GM23338 (cell line): ENCODE measurements around the gene ADAMTSL4. TPM values are rescaled to one million over a fixed set of nuclear protein-coding genes. Genes with fewer than 3 reads are reported as not detected.
A peak's percentile ranks its signal among the peaks of the same experiment; 100 is the strongest.

ENCODE experiments used
- ATAC-seq: fragments of 200-7000 bp; cut with Tn5 transposase; 3 replicates; pipeline ENCODE4 v1.9.1; 2020
- DNase-seq: peaks from one replicate; pipeline ENCODE4 v3.0.0-alpha.2; 2015; ENCODE audit warnings: low spot score
- H2AFZ ChIP-seq: fragments of 200-600 bp; sonication (generic); 2 replicates; pipeline ENCODE4 v1.8.0; 2016; ENCODE audit warnings: antibody characterized with exemption, mild to moderate bottlenecking, moderate library complexity
- H3F3A ChIP-seq: fragments of 200-600 bp; sonication (generic); replicated peaks from 2 replicates; pipeline ENCODE4 v1.8.0; 2017; ENCODE audit warnings: antibody characterized with exemption, mixed run types, low read depth
- H3K27ac ChIP-seq: fragments of 200-600 bp; sonication (generic); 2 replicates; pipeline ENCODE4 v1.6.1; 2016; ENCODE audit warnings: low read depth
- H3K27me3 ChIP-seq: fragments of 200-600 bp; sonication (generic); 2 replicates; pipeline ENCODE4 v1.8.0; 2016; ENCODE audit warnings: mild to moderate bottlenecking, mixed run types, moderate library complexity; ENCODE audit not compliant: insufficient read depth
- H3K36me3 ChIP-seq: fragments of 200-600 bp; sonication (generic); 2 replicates; pipeline ENCODE4 v1.8.0; 2016; ENCODE audit warnings: mild to moderate bottlenecking; ENCODE audit not compliant: insufficient read depth
- H3K4me1 ChIP-seq: fragments of 200-600 bp; sonication (generic); 2 replicates; pipeline ENCODE4 v1.8.0; 2016; ENCODE audit warnings: mild to moderate bottlenecking, moderate library complexity; ENCODE audit not compliant: insufficient read depth
- H3K4me2 ChIP-seq: fragments of 200-600 bp; sonication (generic); 2 replicates; pipeline ENCODE4 v1.7.1; 2017; ENCODE audit warnings: mixed run types
- H3K4me3 ChIP-seq: fragments of 200-600 bp; sonication (generic); 2 replicates; pipeline ENCODE4 v1.6.1; 2016; ENCODE audit warnings: mixed run types
- H3K79me2 ChIP-seq: fragments of 200-600 bp; sonication (generic); replicated peaks from 2 replicates; pipeline ENCODE4 v1.8.0; 2017; ENCODE audit warnings: mild to moderate bottlenecking; ENCODE audit not compliant: insufficient read depth
- H3K9me2 ChIP-seq: fragments of 200-600 bp; sonication (generic); 2 replicates; pipeline ENCODE4 v1.8.0; 2017; ENCODE audit not compliant: insufficient read depth
- H4K20me1 ChIP-seq: fragments of 200-600 bp; sonication (generic); replicated peaks from 2 replicates; pipeline ENCODE4 v1.8.0; 2017; ENCODE audit warnings: mild to moderate bottlenecking; ENCODE audit not compliant: insufficient read depth
- H3K27ac Mint-ChIP-seq: 2 replicates; pipeline ENCODE4 v1.8.0; 2020; ENCODE audit warnings: inconsistent platforms, mild to moderate bottlenecking, moderate library complexity, mixed read lengths
- H3K27me3 Mint-ChIP-seq: 3 replicates; pipeline ENCODE4 v1.8.0; 2022; ENCODE audit warnings: low read depth, mild to moderate bottlenecking, moderate library complexity, mixed read lengths, inconsistent platforms; ENCODE audit not compliant: insufficient read depth, poor library complexity
- H3K36me3 Mint-ChIP-seq: 3 replicates; pipeline ENCODE4 v1.8.0; 2021; ENCODE audit warnings: low read depth, mild to moderate bottlenecking, inconsistent platforms, moderate library complexity, mixed read lengths
- H3K4me1 Mint-ChIP-seq: 3 replicates; pipeline ENCODE4 v1.8.0; 2020; ENCODE audit warnings: mild to moderate bottlenecking, inconsistent platforms, mixed read lengths
- H3K4me3 Mint-ChIP-seq: 3 replicates; pipeline ENCODE4 v1.8.0; 2021; ENCODE audit warnings: moderate library complexity, mild to moderate bottlenecking, inconsistent platforms, mixed read lengths
- H3K9me3 Mint-ChIP-seq: 3 replicates; pipeline ENCODE4 v1.8.0; 2020; ENCODE audit warnings: moderate library complexity, mild to moderate bottlenecking, inconsistent platforms, mixed read lengths
- CREB1 ChIP-seq: fragments of 250-450 bp; sonication (Bioruptor Pico); IDR thresholded peaks from 2 replicates; pipeline ENCODE4 v1.5.0; 2020; ENCODE audit warnings: low read depth, mild to moderate bottlenecking, moderate library complexity
- EZH2 ChIP-seq: fragments of 200-600 bp; sonication (generic); IDR thresholded peaks from one replicate; pipeline ENCODE4 v1.8.0; 2017; ENCODE audit warnings: antibody characterized with exemption, mild to moderate bottlenecking, low read depth; ENCODE audit not compliant: unreplicated experiment
- EZH2phosphoT487 ChIP-seq: fragments of 200-600 bp; sonication (generic); IDR thresholded peaks from one replicate; pipeline ENCODE4 v1.8.1; 2018; ENCODE audit warnings: antibody characterized with exemption; ENCODE audit not compliant: unreplicated experiment
- JUNB ChIP-seq: IDR thresholded peaks from one replicate; pipeline ENCODE4 v1.6.1; 2016; ENCODE audit warnings: antibody characterized with exemption; ENCODE audit not compliant: unreplicated experiment
- NANOG ChIP-seq: IDR thresholded peaks from 2 replicates; pipeline ENCODE4 v1.6.1; 2016; ENCODE audit warnings: antibody characterized with exemption, borderline replicate concordance
- POLR2AphosphoS5 ChIP-seq: IDR thresholded peaks from 2 replicates; pipeline ENCODE4 v1.6.1; 2016; ENCODE audit warnings: antibody characterized with exemption, low read depth
- STAT1 ChIP-seq: IDR thresholded peaks from one replicate; pipeline ENCODE4 v1.6.1; 2016; ENCODE audit warnings: antibody characterized with exemption; ENCODE audit not compliant: unreplicated experiment
- ZNF114 ChIP-seq: fragments of 250-450 bp; sonication (Bioruptor Pico); IDR thresholded peaks from 2 replicates; pipeline ENCODE4 v1.5.0; 2020; ENCODE audit warnings: mild to moderate bottlenecking, moderate library complexity
- ZNF331 ChIP-seq: fragments of 250-450 bp; sonication (Bioruptor Pico); IDR thresholded peaks from 2 replicates; pipeline ENCODE4 v1.5.0; 2020; ENCODE audit warnings: low read depth, mild to moderate bottlenecking, moderate library complexity
- polyA plus RNA-seq: library from polyadenylated mRNA; unstranded; fragments of >200 nt; fragmentation: Nextera tagmentation; extraction: Ambion mirVana; gene quantifications from 2 replicates; pipeline ENCODE4 v1.2.1, GENCODE V29; 2016
- total RNA-seq: library from RNA; depleted of rRNA; stranded (reverse); fragments of >200 nt; shearing (Covaris generic); gene quantifications from 2 replicates; pipeline ENCODE4 v1.2.3, GENCODE V29; 2014
- TF ChIP-seq, protein P1 (sequence below): IDR thresholded peaks from 2 replicates; pipeline ENCODE4 v1.6.1; 2016; ENCODE audit warnings: antibody characterized with exemption
- TF ChIP-seq, protein P2 (sequence below): fragments of 250-450 bp; sonication (Bioruptor Pico); IDR thresholded peaks from 2 replicates; pipeline ENCODE4 v1.5.0; 2020; ENCODE audit warnings: mild to moderate bottlenecking, moderate library complexity
- TF ChIP-seq, protein P3 (sequence below), 2 experiments: fragments of 200-600 bp in 1 of 2; sonication (generic) in 1 of 2; conservative IDR thresholded peaks; 2 replicates each; pipeline versions ENCODE4 v1.5.1 to v1.6.1; 2016 to 2017; ENCODE audit warnings: antibody characterized with exemption in 2 of 2, low read depth in 2 of 2, mild to moderate bottlenecking in 2 of 2, moderate library complexity in 1 of 2

Gene ADAMTSL4
- total and polyA plus RNA-seq, 2 experiments from 2014 or later: 5.3 to 5.8 TPM

DNA sequence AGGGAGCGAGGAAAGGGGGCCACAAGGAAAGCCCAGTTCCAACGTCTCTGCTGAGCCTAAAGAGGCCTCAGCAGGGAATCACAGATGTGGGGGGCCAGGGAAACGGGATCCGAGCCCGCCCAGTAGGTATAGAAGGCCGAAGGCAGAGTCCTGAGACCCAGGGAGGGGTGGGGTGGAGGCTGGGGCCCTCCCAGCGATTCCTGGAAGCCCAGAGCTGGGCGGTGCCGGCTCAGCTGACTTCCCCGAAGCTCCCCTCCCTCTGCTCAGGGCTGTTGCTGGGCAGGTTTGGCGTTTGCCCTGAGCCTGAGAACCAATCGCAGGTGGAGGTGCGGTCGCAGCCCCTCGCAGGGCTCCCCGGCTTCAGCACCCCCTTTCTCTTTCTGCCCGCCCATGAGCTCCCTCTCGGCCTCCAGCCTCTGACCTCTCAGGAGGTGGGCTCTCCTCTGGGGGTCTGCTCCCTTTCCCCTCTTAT is 12.8 kb downstream of the ADAMTSL4 start:
- H3K9me2 ChIP-seq: no peaks in the 10 kb centered on the region
- peaks cover 5% of the 10 kb centered on the region for H3F3A ChIP-seq
- H3K79me2 ChIP-seq: peaks cover 32% of the 10 kb centered on the region
- ATAC-seq: peak; percentile 67
- H2AFZ ChIP-seq: no peak overlapping the region
- Mint-ChIP-seq H3K27ac (peak overlapping the region; percentile 98), H3K9me3 (no peaks in the 10 kb centered on the region), H3K4me3 (peak overlapping the region; percentile 86), H3K36me3 (no peaks in the 10 kb centered on the region), H3K4me1 (peaks cover 45% of the 10 kb centered on the region), H3K27me3 (peaks cover 23% of the 10 kb centered on the region)
- H3K36me3 ChIP-seq: no peaks in the 10 kb centered on the region
- no peaks in the 10 kb centered on the region for H4K20me1 ChIP-seq
- peak overlapping the region; percentile 100 for H3K27ac ChIP-seq
- H3K27me3 ChIP-seq: no peaks in the 10 kb centered on the region
- peaks cover 36% of the 10 kb centered on the region for H3K4me1 ChIP-seq
- peak overlapping the region; percentile 97 for H3K4me2 ChIP-seq
- TF ChIP-seq STAT1 (no peak), POLR2AphosphoS5 (peak; percentile 43; the same call in 1 of the 2 replicates)
- H3K4me3 ChIP-seq: peak overlapping the region; percentile 79
- DNase-seq: peak; percentile 98

DNA sequence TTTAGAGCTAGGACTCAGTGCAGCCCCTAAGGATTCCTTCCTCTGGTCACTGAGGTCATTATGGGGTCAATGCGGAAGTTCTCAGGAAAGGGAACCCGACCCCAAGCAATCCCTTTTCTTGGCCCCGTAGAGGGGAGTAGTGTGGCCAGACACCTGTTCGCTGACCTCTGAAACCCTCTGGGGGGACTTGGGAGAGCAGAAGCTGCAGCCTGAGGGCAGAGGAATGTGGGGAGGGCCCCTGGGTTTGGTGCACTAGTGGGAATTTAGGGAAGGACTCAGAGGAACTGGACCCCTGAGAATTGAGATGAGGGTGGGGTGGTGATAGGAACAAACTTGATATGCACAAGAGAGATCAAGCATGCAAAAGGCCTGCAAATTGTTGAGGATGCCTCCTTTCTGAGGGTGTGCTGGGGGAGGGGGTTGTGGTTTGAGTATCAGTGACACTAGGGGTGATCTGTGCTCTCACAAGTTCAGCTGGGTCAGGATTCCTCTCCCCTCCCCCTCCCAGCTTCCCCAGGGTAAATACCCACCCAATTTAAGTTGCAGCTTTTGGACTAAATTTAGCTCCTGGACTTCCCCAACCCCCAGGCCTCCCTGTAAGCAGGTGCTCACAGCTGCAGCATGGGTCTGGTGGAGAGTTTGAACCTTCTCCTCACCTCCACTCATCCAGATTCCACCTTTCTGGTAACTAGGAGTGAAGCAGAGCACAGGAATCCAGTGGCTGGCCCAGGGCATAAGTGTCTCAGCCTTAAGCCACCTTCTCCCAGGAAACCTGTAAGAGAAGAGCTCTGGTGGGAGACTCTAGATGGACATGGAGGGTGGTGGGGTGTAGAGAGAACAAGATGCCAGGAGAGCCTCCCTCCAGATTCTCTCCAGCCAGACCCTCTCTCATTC is 13.5 kb downstream of the ADAMTSL4 start:
- DNase-seq (peak; percentile 81), ATAC-seq (peak; percentile 3)
- Histone ChIP-seq H3K9me2 (no peaks in the 10 kb centered on the region), H3K4me1 (peaks cover 41% of the 10 kb centered on the region), H4K20me1 (no peaks in the 10 kb centered on the region), H2AFZ (no peak overlapping the region), H3K79me2 (peaks cover 35% of the 10 kb centered on the region), H3K27me3 (no peaks in the 10 kb centered on the region), H3K4me3 (peak overlapping the region; percentile 79), H3K4me2 (peak overlapping the region; percentile 97), H3K36me3 (no peaks in the 10 kb centered on the region), H3F3A (peaks cover 10% of the 10 kb centered on the region), H3K27ac (peak overlapping the region; percentile 100)
- Mint-ChIP-seq H3K4me1 (peaks cover 52% of the 10 kb centered on the region), H3K9me3 (no peaks in the 10 kb centered on the region), H3K27me3 (peaks cover 30% of the 10 kb centered on the region), H3K27ac (peak overlapping the region; percentile 98), H3K36me3 (no peaks in the 10 kb centered on the region), H3K4me3 (peak overlapping the region; percentile 86)
- TF ChIP-seq EZH2phosphoT487 (no peak), JUNB (no peak), STAT1 (no peak), NANOG (no peak), CREB1 (CRISPR knock-in tag) (no peak), EZH2 (no peak), ZNF331 (CRISPR knock-in tag) (no peak), POLR2AphosphoS5 (no peak), ZNF114 (CRISPR knock-in tag) (no peak)
- TF ChIP-seq, protein P1, sequence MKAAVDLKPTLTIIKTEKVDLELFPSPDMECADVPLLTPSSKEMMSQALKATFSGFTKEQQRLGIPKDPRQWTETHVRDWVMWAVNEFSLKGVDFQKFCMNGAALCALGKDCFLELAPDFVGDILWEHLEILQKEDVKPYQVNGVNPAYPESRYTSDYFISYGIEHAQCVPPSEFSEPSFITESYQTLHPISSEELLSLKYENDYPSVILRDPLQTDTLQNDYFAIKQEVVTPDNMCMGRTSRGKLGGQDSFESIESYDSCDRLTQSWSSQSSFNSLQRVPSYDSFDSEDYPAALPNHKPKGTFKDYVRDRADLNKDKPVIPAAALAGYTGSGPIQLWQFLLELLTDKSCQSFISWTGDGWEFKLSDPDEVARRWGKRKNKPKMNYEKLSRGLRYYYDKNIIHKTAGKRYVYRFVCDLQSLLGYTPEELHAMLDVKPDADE: no peak
- TF ChIP-seq, protein P2, sequence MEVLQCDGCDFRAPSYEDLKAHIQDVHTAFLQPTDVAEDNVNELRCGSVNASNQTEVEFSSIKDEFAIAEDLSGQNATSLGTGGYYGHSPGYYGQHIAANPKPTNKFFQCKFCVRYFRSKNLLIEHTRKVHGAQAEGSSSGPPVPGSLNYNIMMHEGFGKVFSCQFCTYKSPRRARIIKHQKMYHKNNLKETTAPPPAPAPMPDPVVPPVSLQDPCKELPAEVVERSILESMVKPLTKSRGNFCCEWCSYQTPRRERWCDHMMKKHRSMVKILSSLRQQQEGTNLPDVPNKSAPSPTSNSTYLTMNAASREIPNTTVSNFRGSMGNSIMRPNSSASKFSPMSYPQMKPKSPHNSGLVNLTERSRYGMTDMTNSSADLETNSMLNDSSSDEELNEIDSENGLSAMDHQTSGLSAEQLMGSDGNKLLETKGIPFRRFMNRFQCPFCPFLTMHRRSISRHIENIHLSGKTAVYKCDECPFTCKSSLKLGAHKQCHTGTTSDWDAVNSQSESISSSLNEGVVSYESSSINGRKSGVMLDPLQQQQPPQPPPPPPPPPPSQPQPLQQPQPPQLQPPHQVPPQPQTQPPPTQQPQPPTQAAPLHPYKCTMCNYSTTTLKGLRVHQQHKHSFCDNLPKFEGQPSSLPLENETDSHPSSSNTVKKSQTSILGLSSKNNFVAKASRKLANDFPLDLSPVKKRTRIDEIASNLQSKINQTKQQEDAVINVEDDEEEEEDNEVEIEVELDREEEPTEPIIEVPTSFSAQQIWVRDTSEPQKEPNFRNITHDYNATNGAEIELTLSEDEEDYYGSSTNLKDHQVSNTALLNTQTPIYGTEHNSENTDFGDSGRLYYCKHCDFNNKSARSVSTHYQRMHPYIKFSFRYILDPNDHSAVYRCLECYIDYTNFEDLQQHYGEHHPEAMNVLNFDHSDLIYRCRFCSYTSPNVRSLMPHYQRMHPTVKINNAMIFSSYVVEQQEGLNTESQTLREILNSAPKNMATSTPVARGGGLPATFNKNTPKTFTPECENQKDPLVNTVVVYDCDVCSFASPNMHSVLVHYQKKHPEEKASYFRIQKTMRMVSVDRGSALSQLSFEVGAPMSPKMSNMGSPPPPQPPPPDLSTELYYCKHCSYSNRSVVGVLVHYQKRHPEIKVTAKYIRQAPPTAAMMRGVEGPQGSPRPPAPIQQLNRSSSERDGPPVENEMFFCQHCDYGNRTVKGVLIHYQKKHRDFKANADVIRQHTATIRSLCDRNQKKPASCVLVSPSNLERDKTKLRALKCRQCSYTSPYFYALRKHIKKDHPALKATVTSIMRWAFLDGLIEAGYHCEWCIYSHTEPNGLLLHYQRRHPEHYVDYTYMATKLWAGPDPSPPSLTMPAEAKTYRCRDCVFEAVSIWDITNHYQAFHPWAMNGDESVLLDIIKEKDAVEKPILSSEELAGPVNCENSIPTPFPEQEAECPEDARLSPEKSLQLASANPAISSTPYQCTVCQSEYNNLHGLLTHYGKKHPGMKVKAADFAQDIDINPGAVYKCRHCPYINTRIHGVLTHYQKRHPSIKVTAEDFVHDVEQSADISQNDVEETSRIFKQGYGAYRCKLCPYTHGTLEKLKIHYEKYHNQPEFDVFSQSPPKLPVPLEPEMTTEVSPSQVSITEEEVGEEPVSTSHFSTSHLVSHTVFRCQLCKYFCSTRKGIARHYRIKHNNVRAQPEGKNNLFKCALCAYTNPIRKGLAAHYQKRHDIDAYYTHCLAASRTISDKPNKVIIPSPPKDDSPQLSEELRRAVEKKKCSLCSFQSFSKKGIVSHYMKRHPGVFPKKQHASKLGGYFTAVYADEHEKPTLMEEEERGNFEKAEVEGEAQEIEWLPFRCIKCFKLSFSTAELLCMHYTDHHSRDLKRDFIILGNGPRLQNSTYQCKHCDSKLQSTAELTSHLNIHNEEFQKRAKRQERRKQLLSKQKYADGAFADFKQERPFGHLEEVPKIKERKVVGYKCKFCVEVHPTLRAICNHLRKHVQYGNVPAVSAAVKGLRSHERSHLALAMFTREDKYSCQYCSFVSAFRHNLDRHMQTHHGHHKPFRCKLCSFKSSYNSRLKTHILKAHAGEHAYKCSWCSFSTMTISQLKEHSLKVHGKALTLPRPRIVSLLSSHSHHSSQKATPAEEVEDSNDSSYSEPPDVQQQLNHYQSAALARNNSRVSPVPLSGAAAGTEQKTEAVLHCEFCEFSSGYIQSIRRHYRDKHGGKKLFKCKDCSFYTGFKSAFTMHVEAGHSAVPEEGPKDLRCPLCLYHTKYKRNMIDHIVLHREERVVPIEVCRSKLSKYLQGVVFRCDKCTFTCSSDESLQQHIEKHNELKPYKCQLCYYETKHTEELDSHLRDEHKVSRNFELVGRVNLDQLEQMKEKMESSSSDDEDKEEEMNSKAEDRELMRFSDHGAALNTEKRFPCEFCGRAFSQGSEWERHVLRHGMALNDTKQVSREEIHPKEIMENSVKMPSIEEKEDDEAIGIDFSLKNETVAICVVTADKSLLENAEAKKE: no peak
- TF ChIP-seq, protein P3, sequence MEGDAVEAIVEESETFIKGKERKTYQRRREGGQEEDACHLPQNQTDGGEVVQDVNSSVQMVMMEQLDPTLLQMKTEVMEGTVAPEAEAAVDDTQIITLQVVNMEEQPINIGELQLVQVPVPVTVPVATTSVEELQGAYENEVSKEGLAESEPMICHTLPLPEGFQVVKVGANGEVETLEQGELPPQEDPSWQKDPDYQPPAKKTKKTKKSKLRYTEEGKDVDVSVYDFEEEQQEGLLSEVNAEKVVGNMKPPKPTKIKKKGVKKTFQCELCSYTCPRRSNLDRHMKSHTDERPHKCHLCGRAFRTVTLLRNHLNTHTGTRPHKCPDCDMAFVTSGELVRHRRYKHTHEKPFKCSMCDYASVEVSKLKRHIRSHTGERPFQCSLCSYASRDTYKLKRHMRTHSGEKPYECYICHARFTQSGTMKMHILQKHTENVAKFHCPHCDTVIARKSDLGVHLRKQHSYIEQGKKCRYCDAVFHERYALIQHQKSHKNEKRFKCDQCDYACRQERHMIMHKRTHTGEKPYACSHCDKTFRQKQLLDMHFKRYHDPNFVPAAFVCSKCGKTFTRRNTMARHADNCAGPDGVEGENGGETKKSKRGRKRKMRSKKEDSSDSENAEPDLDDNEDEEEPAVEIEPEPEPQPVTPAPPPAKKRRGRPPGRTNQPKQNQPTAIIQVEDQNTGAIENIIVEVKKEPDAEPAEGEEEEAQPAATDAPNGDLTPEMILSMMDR (conservative IDR thresholded peaks at IDR 0.05; ENCODE audit: low read depth in 2 of 2): no peak
